Activated naive CD4-positive, alpha-beta T cell treated with anti-CD3 and anti-CD28 coated beads, Interleukin-2, amount 50 U/mL, for 72 hours (primary cell): ENCODE measurements around the gene LPAR3. TPM values are rescaled to one million over a fixed set of nuclear protein-coding genes. Genes with fewer than 3 reads are reported as not detected.
A peak's percentile ranks its signal among the peaks of the same experiment; 100 is the strongest.
"Not testable (repeated sequence)": the region's sequence is repeated elsewhere in the genome, so short reads cannot be mapped to it uniquely, and the experiment has no call there.

Source experiments
- ATAC-seq, 2 donors: fragments of 150-1000 bp; cut with Tn5 transposase; 2 replicates each; pipeline ENCODE4 v1.10.0; 2021; ENCODE audit warnings: mild to moderate bottlenecking in 2 of 2, moderate library complexity in 2 of 2
- DNase-seq, 2 donors: peaks; one replicate each; pipeline ENCODE4 v3.0.0; 2021 to 2022; ENCODE audit warnings: low spot score in 2 of 2
- H3K27ac Mint-ChIP-seq, 2 donors: one replicate each; pipeline ENCODE4 v1.8.0; 2022; ENCODE audit warnings: mild to moderate bottlenecking in 2 of 2, mixed read lengths in 2 of 2
- H3K36me3 Mint-ChIP-seq, 2 donors: one replicate each; pipeline ENCODE4 v1.8.0; 2022; ENCODE audit warnings: mixed read lengths in 2 of 2
- H3K9me3 Mint-ChIP-seq, 2 donors: one replicate each; pipeline ENCODE4 v1.8.0; 2022; ENCODE audit warnings: mixed read lengths in 2 of 2
- total RNA-seq, 2 donors: library from RNA; stranded (reverse); gene quantifications; one replicate each; pipeline ENCODE4 v1.2.3, GENCODE V29; 2022

The LPAR3 gene
- total RNA-seq, 2 donors from 2014 or later, result 0.35 TPM; not detected in 1

DNA sequence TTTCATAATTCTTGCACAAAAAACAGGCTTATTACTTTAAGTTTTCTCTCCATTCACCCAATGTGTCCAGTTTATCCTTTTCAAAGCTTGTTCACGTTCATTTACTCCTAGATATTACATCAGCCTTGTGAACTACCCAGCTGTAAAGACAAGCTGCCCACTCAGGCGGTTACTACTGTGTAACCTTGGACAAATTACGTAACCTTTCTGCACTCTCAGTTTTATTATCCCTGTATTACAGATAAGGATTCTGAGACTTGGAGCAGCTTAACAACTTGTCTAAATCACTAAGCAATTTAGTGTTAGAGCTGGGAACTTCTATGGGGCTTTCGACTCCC, 20.5 kb upstream of the LPAR3 start:
- ATAC-seq, result no peak
- H3K27ac Mint-ChIP-seq, result no peak overlapping the region
- DNase-seq, result no peak
- H3K36me3 Mint-ChIP-seq, result no peaks in the 10 kb centered on the region
- H3K9me3 Mint-ChIP-seq, result no peaks in the 10 kb centered on the region

DNA sequence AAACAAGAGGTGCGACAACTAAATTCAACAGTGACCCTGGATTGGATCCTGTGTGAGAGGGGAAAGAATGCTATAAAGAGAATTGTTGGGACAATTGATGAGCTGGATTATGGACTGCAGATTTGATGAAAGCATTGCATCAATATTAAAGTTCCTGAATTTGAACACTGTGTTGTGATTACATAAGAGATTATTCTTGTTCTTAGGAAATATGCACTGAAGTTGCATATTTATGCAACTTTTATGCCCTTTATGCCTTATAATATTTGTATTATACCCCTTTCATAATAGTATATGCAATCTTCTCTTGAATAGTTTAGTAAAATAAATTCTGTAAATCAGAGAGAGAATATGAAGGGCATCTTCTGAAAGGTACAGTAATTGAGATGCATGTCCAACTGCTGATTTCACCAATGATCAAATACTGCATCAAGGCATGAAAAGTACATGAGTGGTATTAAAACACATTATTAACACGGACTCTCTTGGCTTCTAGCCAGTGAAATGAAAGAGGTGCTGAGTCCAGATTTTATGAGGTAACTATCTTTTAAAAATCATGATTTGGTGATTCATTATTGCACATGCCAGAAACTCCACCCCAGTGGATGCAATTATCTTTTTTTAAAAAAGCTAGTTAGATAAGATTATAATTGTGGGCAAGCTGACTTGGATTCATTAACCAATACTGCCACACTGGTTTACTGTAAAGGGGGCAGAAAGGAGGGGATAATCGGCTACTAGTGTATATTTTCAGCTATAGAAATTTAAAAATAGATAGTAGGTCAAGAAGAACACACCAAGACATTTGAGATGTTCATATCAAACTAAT, 19.9 kb upstream of the LPAR3 start:
- no peaks in the 10 kb centered on the region for H3K36me3 Mint-ChIP-seq
- ATAC-seq (no peak), DNase-seq (no peak)
- H3K9me3 Mint-ChIP-seq, result no peaks in the 10 kb centered on the region
- no peak overlapping the region for H3K27ac Mint-ChIP-seq

- not testable (repeated sequence) for ATAC-seq, H3K9me3 Mint-ChIP-seq, DNase-seq, H3K27ac Mint-ChIP-seq, H3K36me3 Mint-ChIP-seq
Observed at GRCh38 chr1:84908746-84909464, 15.9 kb upstream of the LPAR3 start.

- H3K9me3 Mint-ChIP-seq, result peaks cover 2 to 6% of the 10 kb centered on the region in 2 donors
- ATAC-seq (no peak), DNase-seq (no peak)
- peaks cover 0 to 3% of the 10 kb centered on the region in 2 donors for H3K36me3 Mint-ChIP-seq
- H3K27ac Mint-ChIP-seq, result no peak overlapping the region
Observed at GRCh38 chr1:84907095-84907827, 14.3 kb upstream of the LPAR3 start.

DNA sequence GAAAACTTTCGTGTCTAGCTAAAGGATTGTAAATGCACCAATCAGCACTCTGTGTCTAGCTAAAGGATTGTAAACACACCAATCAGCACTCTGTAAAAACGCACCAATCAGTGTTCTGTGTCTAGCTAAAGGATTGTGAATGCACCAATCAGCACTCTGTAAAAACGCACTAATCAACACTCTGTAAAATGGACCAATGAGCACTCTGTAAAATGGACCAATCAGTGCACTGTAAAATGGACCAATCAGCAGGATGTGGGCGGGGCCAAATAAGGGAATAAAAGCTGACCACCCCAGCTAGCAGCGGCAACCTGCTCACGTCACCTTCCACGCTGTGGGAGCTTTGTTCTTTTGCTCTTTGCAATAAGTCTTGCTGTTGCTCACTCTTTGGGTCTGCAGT, 9.7 kb upstream of the LPAR3 start:
- ATAC-seq, H3K9me3 Mint-ChIP-seq, H3K36me3 Mint-ChIP-seq, DNase-seq, H3K27ac Mint-ChIP-seq: not testable (repeated sequence)

- Mint-ChIP-seq H3K36me3 (peaks cover 0 to 7% of the 10 kb centered on the region in 2 donors), H3K27ac (no peak overlapping the region), H3K9me3 (peaks cover 5 to 6% of the 10 kb centered on the region in 2 donors)
- DNase-seq (no peak), ATAC-seq (no peak)
Observed at GRCh38 chr1:84899969-84900368, 7.0 kb upstream of the LPAR3 start.

- no peaks in the 10 kb centered on the region for H3K9me3 Mint-ChIP-seq
- peaks cover 0 to 13% of the 10 kb centered on the region in 2 donors for H3K36me3 Mint-ChIP-seq
- H3K27ac Mint-ChIP-seq, result no peak overlapping the region
- ATAC-seq, result no peak
- DNase-seq, result no peak
Observed at GRCh38 chr1:84896279-84896678, 3.3 kb upstream of the LPAR3 start.

DNA sequence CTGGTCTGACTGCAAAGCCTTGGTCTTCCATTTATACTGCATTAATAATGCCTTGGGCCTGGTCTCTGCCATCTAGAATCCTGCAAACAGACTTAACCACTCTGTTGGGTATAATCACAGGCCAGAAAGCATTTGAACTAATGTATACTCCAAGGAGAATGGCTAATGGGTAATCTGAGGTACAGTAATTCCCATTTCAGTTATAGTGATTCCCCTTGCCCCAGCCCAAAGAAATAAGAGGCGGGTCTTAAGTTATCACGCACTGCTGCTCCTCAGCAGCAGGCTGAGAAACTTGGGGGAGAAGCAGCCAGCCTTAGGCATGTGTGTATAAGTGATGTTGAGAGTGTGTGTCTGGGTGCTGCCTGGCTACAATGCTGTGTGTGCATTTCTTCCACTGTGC, 2.4 kb downstream of the LPAR3 start:
- no peak for DNase-seq
- H3K36me3 Mint-ChIP-seq, result peaks cover 0 to 13% of the 10 kb centered on the region in 2 donors
- no peaks in the 10 kb centered on the region for H3K9me3 Mint-ChIP-seq
- H3K27ac Mint-ChIP-seq, result no peak overlapping the region
- ATAC-seq, result no peak

GRCh38 chr1:84889437-84889836, 3.6 kb downstream of the LPAR3 start:
- Mint-ChIP-seq H3K27ac (no peak overlapping the region), H3K36me3 (peaks cover 0 to 8% of the 10 kb centered on the region in 2 donors), H3K9me3 (no peaks in the 10 kb centered on the region)
- DNase-seq, result no peak
- no peak for ATAC-seq

DNA sequence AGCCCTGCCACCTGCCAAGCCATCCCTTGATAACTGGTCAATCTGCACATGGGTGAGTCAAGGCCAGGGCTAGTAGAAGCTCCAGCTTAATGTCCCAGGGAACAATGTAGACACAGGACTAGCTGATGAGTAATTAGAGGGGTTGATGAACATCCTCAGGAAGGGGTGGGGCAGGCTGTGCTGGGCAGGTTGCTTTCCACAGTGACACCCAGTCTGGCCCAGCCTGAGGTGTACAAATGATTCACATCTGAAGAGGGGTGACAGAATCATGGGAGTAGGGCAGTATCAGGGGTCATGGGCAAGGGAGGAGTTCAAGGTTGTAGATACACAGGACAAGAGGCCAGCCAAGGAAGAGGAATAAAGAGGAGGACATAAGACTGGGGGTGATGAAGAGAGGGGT, 4.3 kb downstream of the LPAR3 start:
- no peak overlapping the region for H3K27ac Mint-ChIP-seq
- peaks cover 0 to 4% of the 10 kb centered on the region in 2 donors for H3K36me3 Mint-ChIP-seq
- no peak for DNase-seq
- no peaks in the 10 kb centered on the region for H3K9me3 Mint-ChIP-seq
- peak in 1 of 2 donors; percentile 73 for ATAC-seq

DNA sequence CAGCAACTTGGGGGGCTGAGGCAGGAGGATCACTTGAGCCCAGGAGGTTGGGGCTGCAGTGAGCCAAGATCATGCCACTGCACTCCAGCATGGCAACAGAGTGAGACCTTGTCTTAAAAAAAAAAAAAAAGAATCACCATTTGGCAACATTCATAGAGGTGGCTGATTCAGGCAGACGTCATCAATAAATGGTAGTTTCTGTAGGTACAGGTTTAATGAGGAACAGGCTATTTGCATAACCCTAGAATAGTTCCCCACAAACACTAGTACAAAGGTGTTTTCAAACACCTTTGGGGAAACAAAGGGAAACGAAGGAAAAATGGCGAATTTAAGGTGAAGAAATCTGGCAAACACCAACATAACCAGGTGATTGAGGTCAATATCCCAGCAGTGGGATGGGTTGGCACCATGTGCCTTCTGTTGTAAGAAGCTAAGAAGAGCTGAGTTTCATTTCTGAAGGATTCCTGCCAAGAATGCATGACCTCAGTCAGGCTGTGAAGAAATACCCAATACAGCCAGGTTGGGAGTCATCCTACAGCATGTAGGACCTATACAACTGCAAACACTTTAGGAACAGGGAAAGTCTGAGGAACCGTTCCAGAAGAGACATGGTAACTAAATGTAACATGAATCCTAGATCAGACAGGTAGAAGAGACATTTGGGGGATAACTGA, 5.6 kb downstream of the LPAR3 start:
- DNase-seq, result no peak
- no peaks in the 10 kb centered on the region for H3K9me3 Mint-ChIP-seq
- no peak overlapping the region for H3K27ac Mint-ChIP-seq
- H3K36me3 Mint-ChIP-seq, result peaks cover 0 to 4% of the 10 kb centered on the region in 2 donors
- no peak for ATAC-seq

DNA sequence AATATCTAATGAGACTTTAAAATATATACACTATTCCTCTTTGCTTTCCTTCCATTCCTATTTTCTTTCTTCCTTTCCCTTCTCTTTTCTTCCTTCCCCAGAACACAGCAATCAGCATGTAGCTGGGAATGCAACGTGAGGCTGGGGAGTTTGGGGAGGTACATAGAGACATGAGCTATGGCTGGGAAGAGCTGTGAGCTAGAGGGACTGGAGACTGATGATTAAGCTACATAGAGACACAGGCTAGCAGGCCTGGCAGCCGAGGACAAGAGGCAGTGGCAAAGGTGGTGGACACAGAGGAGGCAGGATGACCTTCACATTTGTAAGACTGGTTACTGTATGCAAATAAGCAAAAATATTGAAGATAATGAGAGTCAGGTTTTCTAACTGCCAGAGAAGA, 7.5 kb downstream of the LPAR3 start:
- ATAC-seq (no peak), DNase-seq (no peak)
- Mint-ChIP-seq H3K9me3 (peaks cover 0 to 4% of the 10 kb centered on the region in 2 donors), H3K27ac (no peak overlapping the region), H3K36me3 (no peaks in the 10 kb centered on the region)

DNA sequence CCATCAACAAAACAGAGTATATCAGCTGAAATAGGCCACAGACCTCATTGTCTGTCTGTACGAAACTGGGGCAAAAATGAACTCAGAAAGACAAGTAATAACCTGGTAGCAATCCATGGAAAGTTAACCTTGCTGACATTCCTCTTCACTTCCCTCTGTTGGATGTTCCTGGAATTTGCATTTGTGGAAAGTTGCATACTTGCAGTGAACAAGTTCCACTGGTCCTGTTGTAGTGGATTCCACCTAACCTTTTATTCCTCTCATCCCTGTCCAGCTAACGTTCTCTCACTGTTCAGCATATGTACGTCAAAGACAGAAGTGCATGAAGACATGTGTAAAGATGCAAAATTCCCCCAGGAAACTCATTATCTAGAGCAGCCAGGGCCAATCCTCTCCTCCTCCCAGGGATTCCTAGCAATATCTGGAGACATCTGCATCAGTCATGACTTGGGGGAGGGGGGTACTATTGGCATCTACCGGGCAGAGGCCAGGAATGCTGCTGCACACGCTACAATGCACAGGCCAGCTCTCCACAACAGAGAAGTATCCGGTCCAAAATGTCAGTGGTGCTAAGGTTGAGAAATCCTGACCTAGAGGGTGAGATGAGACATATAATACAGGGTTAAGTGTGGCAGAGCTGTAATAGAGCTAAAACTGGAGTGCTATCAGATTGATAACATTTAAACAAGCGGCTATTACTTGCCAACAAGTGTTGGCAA, 8.2 kb downstream of the LPAR3 start:
- no peak overlapping the region for H3K27ac Mint-ChIP-seq
- no peak for DNase-seq
- no peaks in the 10 kb centered on the region for H3K36me3 Mint-ChIP-seq
- H3K9me3 Mint-ChIP-seq, result peaks cover 0 to 4% of the 10 kb centered on the region in 2 donors
- ATAC-seq, result no peak

- DNase-seq (no peak), ATAC-seq (no peak)
- Mint-ChIP-seq H3K9me3 (peaks cover 0 to 4% of the 10 kb centered on the region in 2 donors), H3K27ac (no peak overlapping the region), H3K36me3 (no peaks in the 10 kb centered on the region)
Observed at GRCh38 chr1:84883286-84883685, 9.7 kb downstream of the LPAR3 start.

- ATAC-seq (no peak), DNase-seq (no peak)
Observed at GRCh38 chr1:84877592-84877991, 15.4 kb downstream of the LPAR3 start.

DNA sequence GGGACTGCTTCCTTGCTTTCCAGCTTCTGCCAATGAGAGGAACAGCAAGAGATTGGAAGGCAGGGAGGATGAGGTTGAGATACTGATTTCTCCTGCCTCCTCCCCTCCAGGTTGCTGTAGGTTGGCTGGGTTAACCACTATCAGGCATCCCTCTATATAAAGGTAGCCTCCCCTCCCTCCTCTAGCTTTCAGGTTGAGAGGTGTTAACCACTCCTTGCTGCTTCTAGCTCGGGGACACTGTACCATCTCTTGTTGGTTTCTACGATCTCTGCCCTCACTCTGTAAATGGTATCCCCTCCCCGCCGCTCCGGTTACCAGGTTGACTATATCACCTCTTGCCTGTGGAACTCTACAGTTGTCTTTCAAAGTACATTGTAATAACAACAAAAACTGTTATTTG, 16.7 kb downstream of the LPAR3 start:
- ATAC-seq (peak in 1 of 2 donors; percentile 46), DNase-seq (no peak)
- peaks cover 0 to under 1% of the 10 kb centered on the region in 2 donors for H3K9me3 Mint-ChIP-seq
- H3K27ac Mint-ChIP-seq, result no peak overlapping the region
- no peaks in the 10 kb centered on the region for H3K36me3 Mint-ChIP-seq

More at GRCh38 chr1:84877592-84877991, 15.4 kb downstream of the LPAR3 start:
- H3K36me3 Mint-ChIP-seq, result no peaks in the 10 kb centered on the region
- H3K27ac Mint-ChIP-seq, result no peak overlapping the region
- peaks cover 0 to 4% of the 10 kb centered on the region in 2 donors for H3K9me3 Mint-ChIP-seq
